CD14-positive monocyte (primary cell): ENCODE measurements around the gene RAX2. TPM values are rescaled to one million over a fixed set of nuclear protein-coding genes. Genes with fewer than 3 reads are reported as not detected.

Source experiments
- DNase-seq, 3 donors: peaks; one replicate each; pipeline ENCODE4 v3.0.0-alpha.2; 2011 to 2022
- H2AFZ ChIP-seq: 2 replicates; pipeline ENCODE4 v1.6.0; 2012; ENCODE audit warnings: mild to moderate bottlenecking, low read depth, low read length, inconsistent platforms; ENCODE audit not compliant: insufficient read depth, poor library complexity, severe bottlenecking
- H3K27ac ChIP-seq, 2 donors: 1 replicate in 1 of 2; 2 replicates in 1 of 2; pipeline ENCODE4 v1.5.1; 2012 to 2013; ENCODE audit warnings: low read length in 2 of 2, control low read depth in 1 of 2, inconsistent platforms in 1 of 2, low read depth in 1 of 2, mild to moderate bottlenecking in 1 of 2
- H3K27me3 ChIP-seq, 2 donors: one replicate each; pipeline versions ENCODE4 v1.6.0 to v1.6.1; 2011 to 2013; ENCODE audit warnings: low read length in 2 of 2; ENCODE audit not compliant: control insufficient read depth in 2 of 2, insufficient read depth in 2 of 2
- H3K36me3 ChIP-seq, 2 donors: replicated peaks in 1 of 2; 1 replicate in 1 of 2; 2 replicates in 1 of 2; pipeline versions ENCODE4 v1.5.1 to v1.6.1; 2012 to 2013; ENCODE audit warnings: low read length in 2 of 2, control low read depth in 1 of 2, inconsistent platforms in 1 of 2, mild to moderate bottlenecking in 1 of 2; ENCODE audit not compliant: insufficient read depth in 2 of 2, control insufficient read depth in 1 of 2
- H3K4me1 ChIP-seq, 2 donors: 1 replicate in 1 of 2; 2 replicates in 1 of 2; pipeline versions ENCODE4 v1.5.1 to v1.6.1; 2012 to 2013; ENCODE audit warnings: low read length in 2 of 2, control low read depth in 1 of 2, inconsistent platforms in 1 of 2, mild to moderate bottlenecking in 1 of 2, moderate library complexity in 1 of 2; ENCODE audit not compliant: insufficient read depth in 2 of 2, control insufficient read depth in 1 of 2
- H3K4me2 ChIP-seq: replicated peaks from 2 replicates; pipeline ENCODE3; 2012; ENCODE audit warnings: low read length, moderate library complexity, mild to moderate bottlenecking; ENCODE audit not compliant: poor library complexity, severe bottlenecking; ENCODE audit errors: extremely low read depth
- H3K4me3 ChIP-seq, 3 experiments: fragments of 200-600 bp in 1 of 3; sonication (generic) in 1 of 3; replicated peaks in 1 of 3; 1 replicate in 2 of 3; 2 replicates in 1 of 3; pipeline ENCODE4 v1.5.1; 2011 to 2013; ENCODE audit warnings: low read length in 3 of 3, mild to moderate bottlenecking in 3 of 3, control low read depth in 2 of 3, low read depth in 2 of 3, inconsistent platforms in 1 of 3, moderate library complexity in 1 of 3
- H3K79me2 ChIP-seq: 2 replicates; pipeline ENCODE4 v1.6.0; 2012; ENCODE audit warnings: mild to moderate bottlenecking, control low read depth, inconsistent platforms, low read length, moderate library complexity; ENCODE audit not compliant: insufficient read depth
- H3K9ac ChIP-seq: 2 replicates; pipeline ENCODE4 v1.6.0; 2017; ENCODE audit warnings: low read length, mild to moderate bottlenecking; ENCODE audit not compliant: insufficient read depth, poor library complexity, severe bottlenecking
- H3K9me3 ChIP-seq, 2 donors: replicated peaks in 1 of 2; 1 replicate in 1 of 2; 2 replicates in 1 of 2; pipeline versions ENCODE4 v1.5.1 to v1.6.1; 2012 to 2013; ENCODE audit warnings: low read length in 2 of 2, control low read depth in 1 of 2; ENCODE audit not compliant: control insufficient read depth in 1 of 2, insufficient read depth in 1 of 2
- H4K20me1 ChIP-seq: 2 replicates; pipeline ENCODE4 v1.6.0; 2012; ENCODE audit warnings: mild to moderate bottlenecking, low read length, control low read depth, moderate library complexity; ENCODE audit not compliant: insufficient read depth
- H3K27ac Mint-ChIP-seq, 7 donors: one replicate each; pipeline ENCODE4 v1.8.0; 2020; ENCODE audit warnings: mild to moderate bottlenecking in 7 of 7, mixed read lengths in 7 of 7, moderate library complexity in 6 of 7, inconsistent platforms in 2 of 7
- H3K27me3 Mint-ChIP-seq, 3 donors: one replicate each; pipeline ENCODE4 v1.8.0; 2021 to 2022; ENCODE audit warnings: low read depth in 3 of 3, mild to moderate bottlenecking in 3 of 3, mixed read lengths in 3 of 3, moderate library complexity in 3 of 3, inconsistent platforms in 1 of 3
- H3K36me3 Mint-ChIP-seq, 2 donors: one replicate each; pipeline ENCODE4 v1.8.0; 2020; ENCODE audit warnings: mixed read lengths in 2 of 2, inconsistent platforms in 1 of 2, mild to moderate bottlenecking in 1 of 2
- H3K4me1 Mint-ChIP-seq: one replicate; pipeline ENCODE4 v1.8.0; 2020; ENCODE audit warnings: mild to moderate bottlenecking, mixed read lengths
- H3K4me3 Mint-ChIP-seq, 2 donors: one replicate each; pipeline ENCODE4 v1.8.0; 2020; ENCODE audit warnings: mild to moderate bottlenecking in 2 of 2, mixed read lengths in 2 of 2, moderate library complexity in 1 of 2
- H3K9me3 Mint-ChIP-seq, 7 donors: one replicate each; pipeline ENCODE4 v1.8.0; 2020 to 2022; ENCODE audit warnings: mixed read lengths in 7 of 7, mild to moderate bottlenecking in 6 of 7, moderate library complexity in 6 of 7, inconsistent platforms in 2 of 7
- CTCF ChIP-seq: fragments of 200-600 bp; IDR thresholded peaks from one replicate; pipeline ENCODE4 v1.8.0; 2022; ENCODE audit warnings: antibody characterized with exemption, mild to moderate bottlenecking
- WGBS: methylation state at CpG from one replicate; pipeline ENCODE4 v1.1.5; 2013; ENCODE audit warnings: missing lambda C conversion rate; ENCODE audit not compliant: insufficient coverage; 5-methylcytosine and 5-hydroxymethylcytosine counted together
- intact Hi-C, 2 donors: fragments of 100-400 bp; cut with micrococcal nuclease; formaldehyde crosslinking; loops; one replicate each; pipeline versions ENCODE4 v1.15.0 to v1.15.1; 2023
- polyA plus RNA-seq, 3 donors: library from polyadenylated mRNA; depleted of rRNA in 1 of 3; unstranded in 2 of 3; stranded (reverse) in 1 of 3; fragments of 300-500 nt in 2 of 3; fragments of >200 nt in 1 of 3; fragmentation: Illumina TruSeq in 2 of 3; gene quantifications; 1 replicate in 2 of 3; 2 replicates in 1 of 3; pipeline ENCODE4 v1.2.3, GENCODE V29; 2012 to 2021

Gene RAX2
- polyA plus RNA-seq, 3 donors = not detected

GRCh38 chr19:3770136-3770999, 1.7 kb downstream of the RAX2 start:
- H3K27me3 ChIP-seq = no peaks in the 10 kb centered on the region
- Mint-ChIP-seq H3K27ac (no peak overlapping the region), H3K9me3 (peaks cover 0 to 3% (median 0%) of the 10 kb centered on the region in 7 donors), H3K4me1 (no peaks in the 10 kb centered on the region), H3K4me3 (no peak overlapping the region), H3K36me3 (peaks cover 17 to 45% of the 10 kb centered on the region in 2 donors), H3K27me3 (peaks cover 0 to 10% (median 0%) of the 10 kb centered on the region in 3 donors)
- H4K20me1 ChIP-seq = peaks cover 13% of the 10 kb centered on the region
- H3K4me1 ChIP-seq = no peaks in the 10 kb centered on the region
- no peak for TF ChIP-seq CTCF
- no peak overlapping the region for H2AFZ ChIP-seq
- no peak overlapping the region for H3K9ac ChIP-seq
- 96% methylated on average over 48 of the region's 53 CpGs for WGBS
- no peak for DNase-seq
- H3K36me3 ChIP-seq = peaks cover 35 to 41% of the 10 kb centered on the region in 2 donors
- no peak overlapping the region for H3K4me3 ChIP-seq
- no peak overlapping the region for H3K4me2 ChIP-seq
- no peaks in the 10 kb centered on the region for H3K79me2 ChIP-seq
- H3K9me3 ChIP-seq = no peaks in the 10 kb centered on the region
- intact Hi-C loops = no loop called here
- H3K27ac ChIP-seq = no peak overlapping the region

GRCh38 chr19:3769494-3769893, 2.5 kb downstream of the RAX2 start:
- H3K9me3 ChIP-seq = no peaks in the 10 kb centered on the region
- H3K4me2 ChIP-seq = no peak overlapping the region
- TF ChIP-seq CTCF = no peak
- H3K4me3 Mint-ChIP-seq = no peak overlapping the region
- H3K36me3 Mint-ChIP-seq = peaks cover 17 to 51% of the 10 kb centered on the region in 2 donors
- no peaks in the 10 kb centered on the region for H3K4me1 ChIP-seq
- H4K20me1 ChIP-seq = peaks cover 13% of the 10 kb centered on the region
- H3K4me3 ChIP-seq = no peak overlapping the region
- no peaks in the 10 kb centered on the region for H3K79me2 ChIP-seq
- 92% methylated on average over 17 of the region's 17 CpGs for WGBS
- no peak overlapping the region for H3K9ac ChIP-seq
- peaks cover 0 to 3% (median 0%) of the 10 kb centered on the region in 7 donors for H3K9me3 Mint-ChIP-seq
- no peak overlapping the region for H2AFZ ChIP-seq
- H3K27ac Mint-ChIP-seq = no peak overlapping the region
- no peaks in the 10 kb centered on the region for H3K4me1 Mint-ChIP-seq
- peaks cover 40 to 46% of the 10 kb centered on the region in 2 donors for H3K36me3 ChIP-seq
- intact Hi-C loops = no loop called here
- DNase-seq = no peak
- peaks cover 0 to 7% (median 0%) of the 10 kb centered on the region in 3 donors for H3K27me3 Mint-ChIP-seq
- no peaks in the 10 kb centered on the region for H3K27me3 ChIP-seq
- no peak overlapping the region for H3K27ac ChIP-seq
